Spleen (tissue), 7 donors: ENCODE measurements around the gene MRPS5.

Source experiments
- POLR2A ChIP-seq, 3 donors: fragments of 450-650 bp; IDR thresholded peaks; one replicate each; pipeline ENCODE4 v1.5.1; 2017; ENCODE audit warnings: antibody characterized with exemption in 3 of 3, mild to moderate bottlenecking in 1 of 3
- POLR2AphosphoS5 ChIP-seq, 3 donors: sonication (generic); formaldehyde crosslinking; IDR thresholded peaks; one replicate each; pipeline ENCODE4 v1.5.1; 2017; ENCODE audit warnings: antibody characterized with exemption in 3 of 3
- TF ChIP-seq, protein P1 (sequence below), 11 experiments: fragments of 200-600 bp in 7 of 11; fragments of 450-650 bp in 4 of 11; sonication (generic) in 4 of 11; IDR thresholded peaks in 8 of 11; conservative IDR thresholded peaks in 3 of 11; 1 replicate in 7 of 11; 2 replicates in 4 of 11; pipeline versions ENCODE4 v1.4.0 to v1.8.0; 2016 to 2021; ENCODE audit warnings: antibody characterized with exemption in 11 of 11, inconsistent platforms in 4 of 11, mild to moderate bottlenecking in 1 of 11
- donor health status: DM: no; HTN: no; CAD: no; lungs with moderate emphysema.
- donor health status: DM: no; HTN: no; CAD: no.
- donor health status: DM: no; HTN: no; CAD: no.

DNA sequence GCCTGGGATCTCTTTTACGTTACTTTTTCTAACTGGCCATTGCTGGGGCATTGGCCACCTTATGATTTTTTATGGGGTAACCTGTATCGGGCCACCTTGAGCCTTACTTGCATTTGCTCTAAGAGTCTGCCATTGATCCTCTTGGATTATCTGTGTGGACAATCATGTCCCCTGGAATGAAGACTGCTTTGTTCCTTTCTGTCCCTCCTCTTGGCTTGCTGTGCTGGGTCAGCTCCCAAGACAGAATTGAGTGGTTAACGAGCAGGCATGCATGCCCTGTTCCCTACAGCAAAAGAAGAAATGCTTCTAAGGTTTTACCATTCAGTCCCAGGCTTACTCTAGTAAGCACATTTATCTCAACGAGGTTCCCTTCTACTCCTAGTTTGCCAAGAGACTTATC, 49.8 kb downstream of the MRPS5 start:
- TF ChIP-seq POLR2AphosphoS5 (IDR thresholded peaks at IDR 0.05) (no peak), POLR2A (IDR thresholded peaks at IDR 0.05) (no peak)
- TF ChIP-seq, protein P1, sequence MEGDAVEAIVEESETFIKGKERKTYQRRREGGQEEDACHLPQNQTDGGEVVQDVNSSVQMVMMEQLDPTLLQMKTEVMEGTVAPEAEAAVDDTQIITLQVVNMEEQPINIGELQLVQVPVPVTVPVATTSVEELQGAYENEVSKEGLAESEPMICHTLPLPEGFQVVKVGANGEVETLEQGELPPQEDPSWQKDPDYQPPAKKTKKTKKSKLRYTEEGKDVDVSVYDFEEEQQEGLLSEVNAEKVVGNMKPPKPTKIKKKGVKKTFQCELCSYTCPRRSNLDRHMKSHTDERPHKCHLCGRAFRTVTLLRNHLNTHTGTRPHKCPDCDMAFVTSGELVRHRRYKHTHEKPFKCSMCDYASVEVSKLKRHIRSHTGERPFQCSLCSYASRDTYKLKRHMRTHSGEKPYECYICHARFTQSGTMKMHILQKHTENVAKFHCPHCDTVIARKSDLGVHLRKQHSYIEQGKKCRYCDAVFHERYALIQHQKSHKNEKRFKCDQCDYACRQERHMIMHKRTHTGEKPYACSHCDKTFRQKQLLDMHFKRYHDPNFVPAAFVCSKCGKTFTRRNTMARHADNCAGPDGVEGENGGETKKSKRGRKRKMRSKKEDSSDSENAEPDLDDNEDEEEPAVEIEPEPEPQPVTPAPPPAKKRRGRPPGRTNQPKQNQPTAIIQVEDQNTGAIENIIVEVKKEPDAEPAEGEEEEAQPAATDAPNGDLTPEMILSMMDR (IDR thresholded peaks at IDR 0.05 in 8 of 11, conservative IDR thresholded peaks at IDR 0.05 in 3 of 11): no peak
